H1 (cell line): ENCODE data around the gene MAN2A1. TPM values are rescaled to one million over a fixed set of nuclear protein-coding genes. Genes with fewer than 3 reads are reported as not detected.

Experiments used
- BACH1 ChIP-seq: IDR thresholded peaks from 2 replicates; pipeline ENCODE4 v1.6.1; 2012; ENCODE audit warnings: low read length, improper control_type of control experiment
- EGR1 ChIP-seq: IDR thresholded peaks from 2 replicates; pipeline ENCODE4 v1.6.1; 2011; ENCODE audit warnings: low read depth, low read length, borderline replicate concordance
- HDAC2 ChIP-seq, 2 experiments: fragments of 300-600 bp in 1 of 2; sonication (generic) in 1 of 2; IDR thresholded peaks; 2 replicates each; pipeline ENCODE4 v1.6.1; 2011 to 2012; ENCODE audit warnings: low read depth in 2 of 2, low read length in 2 of 2, mild to moderate bottlenecking in 2 of 2, moderate library complexity in 2 of 2, borderline replicate concordance in 1 of 2, inconsistent platforms in 1 of 2
- polyA plus RNA-seq, 7 experiments: library from polyadenylated mRNA; depleted of rRNA in 3 of 7; stranded (reverse) in 5 of 7; unstranded in 2 of 7; fragments of >200 nt in 5 of 7; fragments of 200-250 nt in 2 of 7; gene quantifications; 1 replicate in 5 of 7; 2 replicates in 1 of 7; 4 replicates in 1 of 7; pipeline versions ENCODE4 v1.2.1 to v1.2.3, GENCODE V29; 2011 to 2013; ENCODE audit warnings: missing spikeins in 2 of 7, mixed read lengths in 2 of 7
- total RNA-seq: library from RNA; stranded (reverse); fragmentation: NEBNext Ultra II Directional; extraction: Animal tissue kit (Norgen Biotek cat#: 25700); gene quantifications from 2 replicates; pipeline ENCODE4 v1.2.1, GENCODE V29; 2021

MAN2A1 gene
- total and polyA plus RNA-seq, 2 of the 8 experiments (the other 6 are each of a cell fraction or from before 2014, with no cell fraction given), result 29.1 to 102 TPM

GRCh38 chr5:109876941-109877669 lies 187.4 kb downstream of the MAN2A1 start (continued):
- TF ChIP-seq HDAC2 (IDR thresholded peaks at IDR 0.05; ENCODE audit: borderline replicate concordance in 1 of 2, low read depth in 2 of 2, low read length in 2 of 2) (no peak), EGR1 (no peak), BACH1 (no peak)
- TF ChIP-seq, all 59 proteins: peak for 0
